ENCODE measurements around the gene NPAS2.

DNA sequence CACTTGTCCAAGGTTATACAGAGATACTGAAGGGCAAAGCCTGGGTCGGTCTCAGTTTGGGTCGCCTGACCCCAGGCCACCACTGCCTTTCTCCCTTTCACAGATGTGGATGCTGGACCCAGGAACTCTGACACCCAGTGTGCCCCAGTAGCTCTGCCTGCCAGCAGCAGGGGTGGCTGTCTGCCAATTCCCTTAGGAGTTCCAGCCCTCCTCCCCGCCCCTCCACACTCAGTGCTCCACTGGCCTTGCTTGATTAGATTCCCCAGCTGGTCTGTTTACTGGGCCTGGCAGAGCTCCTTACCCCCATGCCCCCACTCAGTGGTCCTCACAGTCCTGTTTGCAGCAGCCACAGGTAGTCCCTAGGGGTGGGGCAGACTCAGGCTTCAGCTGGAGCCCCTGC lies 75.5 kb downstream of the NPAS2 start:
- no peak for TF ChIP-seq POLR2A (IDR thresholded peaks at IDR 0.05)
- TF ChIP-seq, protein P1, sequence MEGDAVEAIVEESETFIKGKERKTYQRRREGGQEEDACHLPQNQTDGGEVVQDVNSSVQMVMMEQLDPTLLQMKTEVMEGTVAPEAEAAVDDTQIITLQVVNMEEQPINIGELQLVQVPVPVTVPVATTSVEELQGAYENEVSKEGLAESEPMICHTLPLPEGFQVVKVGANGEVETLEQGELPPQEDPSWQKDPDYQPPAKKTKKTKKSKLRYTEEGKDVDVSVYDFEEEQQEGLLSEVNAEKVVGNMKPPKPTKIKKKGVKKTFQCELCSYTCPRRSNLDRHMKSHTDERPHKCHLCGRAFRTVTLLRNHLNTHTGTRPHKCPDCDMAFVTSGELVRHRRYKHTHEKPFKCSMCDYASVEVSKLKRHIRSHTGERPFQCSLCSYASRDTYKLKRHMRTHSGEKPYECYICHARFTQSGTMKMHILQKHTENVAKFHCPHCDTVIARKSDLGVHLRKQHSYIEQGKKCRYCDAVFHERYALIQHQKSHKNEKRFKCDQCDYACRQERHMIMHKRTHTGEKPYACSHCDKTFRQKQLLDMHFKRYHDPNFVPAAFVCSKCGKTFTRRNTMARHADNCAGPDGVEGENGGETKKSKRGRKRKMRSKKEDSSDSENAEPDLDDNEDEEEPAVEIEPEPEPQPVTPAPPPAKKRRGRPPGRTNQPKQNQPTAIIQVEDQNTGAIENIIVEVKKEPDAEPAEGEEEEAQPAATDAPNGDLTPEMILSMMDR (IDR thresholded peaks at IDR 0.05), result no peak
- no peak for TF ChIP-seq EP300 (IDR thresholded peaks at IDR 0.05)

All from tibial nerve (tissue), 4 donors.